DMS 273 (cell line): Measurements from ENCODE around the gene POGLUT3.
A peak's percentile ranks its signal among the peaks of the same experiment; 100 is the strongest.

ENCODE experiments used
- DNase-seq: peaks from one replicate; lab custom pipeline; 2025; ENCODE audit not compliant: unreplicated experiment; lab: John Stamatoyannopoulos, UW

Gene POGLUT3, protein sequence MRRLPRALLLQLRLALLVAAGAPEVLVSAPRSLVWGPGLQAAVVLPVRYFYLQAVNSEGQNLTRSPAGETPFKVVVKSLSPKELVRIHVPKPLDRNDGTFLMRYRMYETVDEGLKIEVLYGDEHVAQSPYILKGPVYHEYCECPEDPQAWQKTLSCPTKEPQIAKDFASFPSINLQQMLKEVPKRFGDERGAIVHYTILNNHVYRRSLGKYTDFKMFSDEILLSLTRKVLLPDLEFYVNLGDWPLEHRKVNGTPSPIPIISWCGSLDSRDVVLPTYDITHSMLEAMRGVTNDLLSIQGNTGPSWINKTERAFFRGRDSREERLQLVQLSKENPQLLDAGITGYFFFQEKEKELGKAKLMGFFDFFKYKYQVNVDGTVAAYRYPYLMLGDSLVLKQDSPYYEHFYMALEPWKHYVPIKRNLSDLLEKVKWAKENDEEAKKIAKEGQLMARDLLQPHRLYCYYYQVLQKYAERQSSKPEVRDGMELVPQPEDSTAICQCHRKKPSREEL

DNA sequence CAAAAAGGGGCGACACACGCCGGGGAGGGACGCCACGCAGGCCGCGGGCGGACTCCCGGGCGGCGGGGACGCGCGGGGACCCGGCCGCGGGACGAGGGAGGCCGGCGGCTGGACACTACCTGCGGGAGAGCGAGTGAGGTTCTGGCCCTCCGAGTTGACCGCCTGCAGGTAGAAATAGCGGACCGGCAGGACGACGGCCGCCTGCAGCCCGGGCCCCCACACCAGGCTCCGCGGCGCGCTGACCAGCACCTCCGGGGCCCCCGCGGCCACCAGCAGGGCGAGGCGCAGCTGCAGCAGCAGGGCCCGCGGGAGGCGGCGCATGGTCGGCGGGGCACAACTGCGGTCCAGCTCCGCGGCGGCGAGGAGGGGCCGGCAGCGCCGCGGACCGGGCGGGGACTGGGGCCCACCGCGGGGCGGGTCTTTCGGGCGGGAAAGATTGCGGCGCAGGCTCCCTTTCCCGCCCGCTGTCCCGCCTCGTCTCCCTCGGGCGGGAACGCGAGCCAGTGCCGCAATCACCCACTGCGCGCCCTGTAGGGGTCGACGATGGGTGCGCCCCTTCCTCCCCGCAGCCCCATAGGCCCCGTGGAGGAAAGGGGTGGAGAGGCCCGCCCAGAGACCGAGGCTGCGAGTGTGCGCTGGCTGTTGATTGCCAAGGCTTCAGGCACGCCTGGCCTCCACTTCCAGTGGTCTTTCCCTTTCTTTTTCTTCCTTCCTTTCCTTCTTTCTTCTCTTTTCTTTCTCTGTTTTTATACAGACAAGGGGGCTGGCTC lies at the start of gene POGLUT3:
POGLUT3 (minus strand) TSS at position 339 of the 770 bp plus-strand sequence; CDS start at position 321, 18 bp downstream.
- peak; percentile 79 for DNase-seq

DNA sequence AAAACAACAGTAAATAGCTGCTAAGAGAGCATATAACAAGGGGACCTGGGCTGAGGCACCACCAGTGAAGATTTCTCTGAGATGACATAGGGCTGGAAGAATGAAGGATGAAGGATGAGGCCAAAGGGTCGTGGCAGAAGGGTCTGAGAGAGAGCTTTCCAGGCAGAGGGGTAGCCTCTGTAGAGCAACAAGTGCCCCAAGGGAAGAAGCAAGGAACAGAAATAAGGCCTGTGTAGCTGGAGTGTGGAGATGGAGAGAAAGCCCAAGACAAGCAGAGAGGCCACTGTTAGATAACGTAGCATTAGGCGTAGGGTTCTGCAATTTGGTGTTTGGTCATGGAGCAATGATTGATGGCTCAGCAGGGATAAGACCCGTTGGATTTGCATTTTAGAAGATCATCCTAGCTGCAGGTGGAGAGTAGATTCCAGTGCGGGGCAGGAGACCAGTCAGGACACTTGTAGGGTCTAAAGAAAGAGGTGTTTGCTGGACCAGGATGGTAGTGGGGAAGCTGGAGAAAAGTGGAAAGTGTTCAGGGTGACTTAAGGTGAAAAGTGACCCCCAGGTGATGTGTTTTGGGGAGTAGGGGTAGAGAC lies 47.8 kb upstream of the POGLUT3 start:
- no peak for DNase-seq

DNA sequence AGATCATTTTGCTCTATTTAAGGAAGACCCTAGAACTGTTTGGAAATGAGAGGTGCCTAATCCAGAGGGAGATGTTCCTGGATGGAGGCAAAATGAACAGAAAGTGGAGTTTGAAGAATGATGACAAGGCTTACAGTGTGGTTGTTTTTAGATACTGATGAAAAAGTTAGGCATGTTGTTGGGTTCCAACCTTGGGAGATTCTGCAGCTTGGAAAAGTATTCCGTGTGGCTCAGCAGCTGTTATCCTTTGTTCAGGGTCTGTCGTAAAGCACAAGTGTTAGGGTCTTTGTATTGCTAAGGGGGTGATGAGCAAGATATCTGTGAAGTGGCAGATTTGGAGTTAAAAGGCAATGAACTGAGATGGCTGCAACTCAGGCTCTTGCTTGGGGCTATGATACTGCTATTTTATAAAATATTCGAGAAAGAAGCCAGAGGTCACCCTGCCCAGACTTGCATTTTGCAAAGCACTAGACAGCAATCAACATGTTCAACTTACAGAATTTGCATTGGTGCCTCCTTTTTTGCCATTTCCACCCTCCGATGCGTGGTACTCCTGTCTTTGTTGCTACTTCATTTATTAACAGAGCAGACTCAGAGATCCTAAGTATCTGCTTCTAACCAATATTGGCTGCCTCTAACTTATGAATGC lies 45.3 kb upstream of the POGLUT3 start:
- no peak for DNase-seq

DNA sequence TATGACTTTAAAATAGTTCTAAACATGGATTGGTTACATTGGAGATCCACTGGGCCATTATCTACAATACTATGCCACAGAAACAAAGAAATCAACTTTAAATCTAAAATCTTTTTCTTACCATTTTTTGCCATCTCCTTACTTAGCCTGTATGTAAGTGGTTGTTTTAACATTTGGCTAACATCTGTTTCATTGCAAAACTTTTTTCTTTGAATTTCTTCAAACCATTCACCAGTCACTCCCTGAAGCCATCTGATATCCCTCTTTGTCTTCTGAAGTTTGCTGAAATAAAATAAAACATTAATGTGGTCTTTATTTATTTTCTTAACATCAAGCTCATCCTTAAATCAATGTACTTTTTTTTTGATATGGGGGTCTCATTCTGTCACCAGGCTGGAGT lies 43.3 kb upstream of the POGLUT3 start:
- no peak for DNase-seq

DNA sequence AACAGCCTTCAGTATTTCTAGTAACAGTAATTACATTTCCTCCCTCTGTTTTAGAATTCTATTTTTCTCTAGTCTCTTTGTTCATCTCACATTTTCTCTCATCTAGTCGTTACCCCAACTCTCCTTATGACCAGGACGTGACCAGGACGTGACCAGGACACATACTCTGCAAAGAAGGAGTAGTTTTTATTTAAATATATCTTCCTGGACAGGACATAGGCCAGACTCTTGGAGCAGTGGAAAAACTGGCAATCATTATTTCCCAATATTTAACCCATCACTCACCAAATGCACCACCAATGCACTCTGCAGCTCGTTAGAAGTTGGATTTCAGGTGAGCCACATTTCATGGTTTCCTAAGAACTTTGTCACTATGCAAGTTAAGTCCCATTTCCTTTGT lies 40.3 kb upstream of the POGLUT3 start:
- DNase-seq, result no peak

DNA sequence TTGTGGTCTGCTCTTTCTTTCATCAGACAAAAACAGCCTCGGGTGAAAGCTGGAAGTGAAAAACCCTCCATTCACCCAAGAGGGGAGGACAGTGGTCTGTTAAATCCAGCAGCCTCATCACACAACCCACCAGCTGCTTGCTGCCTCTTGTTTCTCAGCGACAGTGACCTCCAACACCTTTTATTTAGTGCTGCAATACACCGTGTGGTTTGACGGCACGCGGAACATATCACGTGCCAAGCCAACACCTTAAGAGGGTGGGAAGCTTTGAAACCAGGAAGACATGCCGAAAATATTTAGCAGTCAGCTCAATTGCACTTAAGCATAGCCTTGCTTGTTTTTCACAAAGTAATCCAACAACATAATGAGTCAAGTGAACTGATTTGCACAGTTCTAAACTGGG lies 39.8 kb upstream of the POGLUT3 start:
- DNase-seq, result no peak

DNA sequence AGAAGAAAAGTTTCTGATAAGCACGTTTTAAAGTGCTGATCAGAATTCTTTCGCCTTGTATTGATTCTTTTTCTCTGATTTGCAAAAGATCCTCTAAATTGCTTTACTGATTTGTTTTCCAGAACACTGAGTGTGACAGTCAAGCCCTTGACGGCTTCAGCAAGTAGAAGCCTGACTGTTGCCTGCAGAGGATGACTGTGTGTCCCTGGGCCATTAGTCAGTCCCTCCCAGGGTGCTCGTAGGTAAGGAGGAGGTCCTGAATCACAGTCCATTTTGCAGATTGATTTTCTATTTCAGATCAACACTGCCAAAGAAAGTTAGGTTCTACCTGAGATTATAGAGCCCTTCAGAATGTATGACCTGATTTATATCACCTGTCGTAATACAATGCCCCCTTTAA lies 38.6 kb upstream of the POGLUT3 start:
- DNase-seq, result no peak

DNA sequence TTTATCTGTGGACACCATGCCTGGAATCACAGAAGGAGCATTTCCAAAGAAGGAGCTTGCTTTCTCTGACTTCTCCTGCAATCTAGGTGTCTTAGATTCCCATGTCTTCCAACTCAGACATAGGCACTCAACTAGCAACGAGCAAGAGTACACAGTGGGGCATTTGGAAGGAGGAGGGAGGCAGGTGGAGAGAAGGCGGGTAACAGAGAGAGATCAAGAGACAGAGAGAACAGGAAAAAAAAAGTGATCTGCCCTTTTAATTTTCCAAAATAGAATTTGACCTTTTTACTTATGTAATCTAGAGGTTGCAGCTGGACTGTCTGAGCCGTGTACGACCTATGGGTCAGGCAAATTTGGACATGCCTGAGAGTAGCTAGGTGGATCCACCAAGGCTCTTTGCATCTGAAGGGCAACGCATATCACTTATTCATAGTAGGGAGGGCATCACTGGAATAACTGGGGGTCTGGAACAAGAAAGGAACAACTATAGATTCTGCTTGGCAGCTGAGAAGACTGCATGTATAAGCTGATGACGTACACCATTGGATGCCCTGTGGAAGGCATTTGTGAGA lies 37.3 kb upstream of the POGLUT3 start:
- no peak for DNase-seq

DNA sequence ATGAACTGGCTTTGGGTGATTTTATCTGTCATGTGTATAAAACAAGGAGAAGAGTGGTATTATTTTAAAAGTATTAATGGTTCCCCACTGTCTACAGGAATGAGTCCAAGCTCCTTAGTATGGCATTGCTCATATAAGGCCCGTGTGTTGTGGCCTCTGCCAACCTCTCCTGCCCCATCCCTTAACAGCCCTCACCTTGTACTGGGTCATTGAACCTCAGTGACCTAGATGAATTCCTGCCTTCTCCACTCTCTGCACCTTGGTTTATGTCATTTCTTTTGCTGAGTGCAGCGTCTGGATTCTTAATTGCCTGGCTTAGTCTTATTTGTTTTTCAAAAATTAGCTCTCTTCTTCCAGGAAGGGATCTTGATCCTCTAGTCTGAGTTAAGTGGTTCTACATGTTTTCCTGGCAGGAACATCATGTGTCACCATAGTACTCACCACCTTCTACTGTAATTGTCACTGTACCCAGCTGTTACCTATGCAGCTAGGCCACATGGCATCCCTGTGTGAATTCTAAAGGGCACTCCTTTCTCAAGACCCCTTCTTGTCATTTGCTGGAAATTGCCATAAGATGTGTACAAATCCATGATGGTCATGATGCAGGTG lies 36.2 kb upstream of the POGLUT3 start:
- DNase-seq, result no peak

DNA sequence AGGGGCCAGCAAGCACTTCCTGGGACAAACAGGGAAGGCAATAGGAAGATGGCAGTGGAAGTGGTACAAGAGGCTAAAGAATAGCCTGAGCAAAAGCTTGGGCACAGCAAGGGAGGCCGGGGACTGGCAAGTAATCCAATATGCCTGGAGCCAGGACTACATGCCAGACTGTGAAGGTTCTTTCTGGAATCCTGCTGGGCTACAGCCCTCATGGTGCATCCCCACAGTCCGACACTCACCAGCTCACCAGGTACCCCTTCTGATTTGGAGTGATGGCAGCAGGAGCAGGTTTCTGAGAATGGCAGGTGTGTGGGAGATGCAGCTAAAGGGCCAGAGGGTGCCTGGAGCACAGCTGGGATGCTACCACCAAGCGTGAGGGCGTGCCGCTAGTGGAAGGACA lies 32.2 kb upstream of the POGLUT3 start:
- DNase-seq, result no peak

DNA sequence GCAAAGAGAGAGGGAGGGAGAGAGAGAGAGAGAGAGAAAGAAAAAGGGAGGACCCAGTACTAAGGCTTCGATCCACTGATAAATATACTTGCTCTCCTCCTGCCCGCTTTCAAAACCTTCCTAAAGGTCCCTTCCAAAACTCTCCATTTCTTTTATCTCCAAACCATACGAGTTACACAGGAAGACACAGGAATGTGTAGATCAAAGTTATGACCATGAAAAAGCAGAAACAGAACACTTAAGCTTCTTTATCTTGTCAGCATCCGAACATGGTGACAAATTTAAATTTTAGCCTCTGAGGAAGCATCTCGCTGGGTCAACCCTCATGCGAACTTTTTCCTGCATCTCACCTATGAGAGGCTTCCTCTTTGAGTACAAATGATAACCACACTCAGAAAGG lies 29.2 kb upstream of the POGLUT3 start:
- no peak for DNase-seq

DNA sequence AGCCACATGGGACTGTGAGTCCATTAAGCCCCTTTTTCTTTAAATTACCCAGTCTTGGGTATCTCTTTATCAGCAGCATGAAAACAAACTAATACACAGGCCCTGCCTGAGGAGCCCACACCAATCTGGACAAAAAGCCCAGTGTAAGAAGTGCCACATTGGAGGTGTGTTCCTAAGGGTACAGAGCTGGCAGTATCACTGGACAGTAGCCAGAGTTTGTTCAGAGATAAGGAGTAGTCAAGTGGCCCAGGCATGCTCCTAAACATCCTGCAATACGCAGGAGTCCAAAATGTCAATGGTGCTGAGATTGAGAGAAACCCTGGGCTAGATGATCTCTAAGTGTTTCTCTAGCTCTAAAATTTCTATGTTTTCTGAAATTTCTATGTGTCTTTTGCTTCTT lies 27.0 kb upstream of the POGLUT3 start:
- DNase-seq, result no peak

DNA sequence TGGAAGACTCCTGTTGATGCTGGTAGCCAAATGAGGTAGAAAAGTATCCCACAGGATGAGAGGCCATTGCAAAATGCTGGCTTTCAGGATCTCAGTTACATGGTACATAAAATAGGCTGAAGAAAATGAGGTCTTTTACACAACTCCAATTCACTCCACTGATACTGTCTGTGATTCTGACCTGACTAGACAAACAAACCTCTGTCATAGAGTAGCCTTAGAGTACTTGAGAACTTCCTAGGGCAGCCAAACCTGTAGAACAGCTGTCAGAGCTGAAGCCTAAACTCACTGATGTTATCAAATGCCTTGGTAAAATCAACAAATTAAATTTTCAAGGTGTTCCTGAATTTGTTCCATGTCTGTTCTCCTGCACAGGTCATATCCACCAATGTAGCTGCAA lies 26.2 kb upstream of the POGLUT3 start:
- DNase-seq, result no peak

DNA sequence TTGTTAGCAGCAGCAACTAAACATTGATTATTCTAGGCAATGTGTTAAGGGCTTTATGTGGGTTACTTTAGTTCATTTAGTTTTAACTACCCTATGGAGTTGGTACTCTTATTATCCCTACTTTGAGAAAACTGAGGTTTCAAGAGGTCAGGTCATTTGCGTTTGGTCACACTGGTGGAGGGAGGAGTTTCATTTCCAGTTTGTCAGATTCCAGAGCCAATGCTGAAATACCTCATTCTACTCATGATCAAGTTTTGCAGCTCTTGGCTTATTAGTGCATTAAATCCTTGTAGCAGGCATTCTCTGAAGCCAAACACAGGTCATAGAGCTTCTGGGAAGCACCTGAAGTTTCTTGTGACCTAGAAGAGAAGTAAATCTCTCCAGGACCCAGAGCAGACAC lies 24.1 kb upstream of the POGLUT3 start:
- DNase-seq, result no peak

DNA sequence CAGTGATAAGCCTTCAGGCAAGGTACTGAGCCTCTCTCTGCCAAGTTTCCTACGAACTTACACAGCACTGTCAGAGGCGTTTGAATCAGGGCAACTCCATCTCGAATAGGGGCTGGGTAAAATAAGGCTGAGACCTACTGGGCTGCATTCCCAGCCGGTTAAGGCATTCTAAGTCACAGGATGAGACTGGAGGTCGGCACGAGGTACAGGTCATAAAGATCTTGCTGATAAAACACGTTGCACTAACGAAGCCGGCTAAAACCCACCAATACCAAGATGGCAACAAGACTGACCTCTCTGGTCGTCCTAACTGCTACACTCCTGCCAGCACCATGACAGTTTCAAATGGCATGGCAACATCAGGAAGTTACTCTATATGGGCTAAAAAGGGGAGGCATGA lies 20.4 kb upstream of the POGLUT3 start:
- no peak for DNase-seq

DNA sequence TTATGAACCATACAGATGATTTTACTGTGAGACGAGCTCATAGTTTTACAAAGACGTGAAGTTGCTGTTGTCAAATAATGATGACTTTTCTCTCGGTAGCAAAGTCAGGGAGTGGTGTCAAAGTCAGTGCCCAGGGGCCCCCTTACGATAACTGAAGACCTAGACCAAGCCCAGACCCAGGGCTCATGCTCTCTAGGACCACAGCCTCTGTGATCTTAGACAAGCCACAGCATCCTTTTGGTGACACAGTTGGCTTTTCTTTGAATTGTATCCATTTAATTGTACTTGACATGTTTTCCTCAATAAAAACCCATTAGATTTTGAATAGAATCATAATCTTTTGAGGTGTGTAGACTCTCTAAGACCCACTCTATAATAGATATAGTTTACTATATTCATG lies 17.9 kb upstream of the POGLUT3 start:
- no peak for DNase-seq

DNA sequence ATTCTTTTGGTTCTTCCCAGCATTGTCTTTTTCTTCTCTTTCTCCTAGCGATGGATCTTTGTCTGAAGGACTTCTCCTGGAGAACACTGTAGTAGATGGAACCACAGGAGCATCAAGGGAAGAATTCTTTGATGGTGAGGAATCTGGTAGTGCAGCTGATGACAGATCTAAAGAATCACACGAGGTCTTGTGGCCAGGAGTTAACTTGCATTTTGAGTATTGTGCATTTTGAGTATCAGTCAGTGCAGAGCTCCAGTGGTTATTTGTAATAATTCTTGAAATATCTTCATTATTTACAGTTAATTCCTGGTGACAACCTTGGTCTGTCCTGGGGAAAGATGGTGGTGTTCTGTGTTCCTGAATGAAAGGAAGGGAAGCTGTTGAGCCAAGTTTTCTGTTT lies 14.5 kb upstream of the POGLUT3 start:
- no peak for DNase-seq

DNA sequence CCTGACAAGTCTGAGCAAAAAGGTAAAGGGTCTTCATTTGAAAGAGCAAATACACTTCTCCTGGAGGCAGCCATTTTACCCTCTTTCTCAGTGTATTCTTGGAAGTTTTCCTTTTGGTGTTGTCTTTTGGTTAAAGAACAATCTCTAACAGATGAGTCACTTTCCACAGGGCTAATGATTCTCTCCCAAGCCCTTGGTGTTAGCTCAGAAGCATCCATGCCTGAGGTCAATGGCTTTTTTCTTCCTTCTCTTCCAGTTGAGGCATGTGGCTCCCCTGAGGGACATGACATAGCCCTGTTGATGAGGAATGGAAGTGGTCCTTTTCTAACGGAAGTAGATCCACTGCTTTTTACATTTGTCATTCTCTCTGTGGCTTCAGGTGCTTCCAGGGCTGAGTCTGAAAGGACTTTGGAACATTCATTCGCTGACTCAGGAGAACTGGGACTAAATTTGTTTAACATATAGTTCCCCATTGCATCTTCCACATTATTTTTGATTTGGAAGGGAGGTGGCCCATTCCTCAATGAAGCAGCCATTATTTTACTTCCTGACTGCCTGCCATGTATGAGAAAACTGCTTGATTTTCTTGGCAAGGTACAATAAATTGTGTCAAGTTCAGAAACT lies 13.8 kb upstream of the POGLUT3 start:
- no peak for DNase-seq

DNA sequence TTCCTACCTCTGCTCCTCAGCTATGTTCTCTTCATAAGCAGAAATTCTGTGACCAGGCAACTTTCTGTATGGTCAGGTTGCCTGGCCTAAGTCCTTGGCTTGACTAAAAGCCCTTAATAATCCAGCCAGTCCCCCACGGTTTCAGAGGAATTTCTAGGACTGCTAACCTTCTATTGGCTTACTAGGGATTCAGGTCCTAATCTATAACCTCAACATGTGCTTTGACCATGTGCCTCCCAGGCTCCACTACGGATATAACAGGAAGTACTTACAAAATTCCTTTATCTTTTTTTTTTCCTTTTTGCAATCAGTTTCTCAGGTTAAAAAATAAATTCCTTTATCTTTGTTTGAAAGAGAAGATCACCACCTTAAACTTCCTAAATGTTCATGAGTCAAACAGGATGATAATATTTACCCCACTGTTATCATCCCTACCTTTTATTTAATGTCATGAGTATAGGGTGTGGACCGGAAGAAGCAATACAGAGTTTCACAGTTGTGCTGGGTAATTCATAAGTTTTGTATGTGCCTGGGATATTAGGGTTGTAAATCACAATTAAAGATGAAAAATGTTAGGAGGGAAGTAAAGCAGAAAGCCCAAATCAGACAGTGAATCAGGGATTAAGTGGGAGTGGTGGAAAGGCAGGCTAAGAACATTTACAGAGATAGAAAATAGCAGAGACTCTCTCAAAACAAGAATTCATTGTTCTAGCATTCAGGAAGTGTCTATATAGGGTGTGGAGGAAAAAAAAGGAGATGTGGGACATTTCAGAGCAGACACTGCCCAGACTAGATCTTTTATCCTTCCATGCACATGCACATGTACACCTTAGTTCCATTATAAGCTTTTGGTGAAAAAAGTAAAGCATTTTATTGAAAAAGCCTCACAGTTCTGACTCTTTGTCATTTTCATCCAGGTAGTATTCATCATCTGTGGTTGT lies 10.7 kb upstream of the POGLUT3 start:
- DNase-seq, result no peak
